ENCODE measurements around the gene ABI3BP.

- TF ChIP-seq CTCF (conservative IDR thresholded peaks at IDR 0.05; ENCODE audit: low read depth in 2 of 2) (no peak), POLR2AphosphoS5 (IDR thresholded peaks at IDR 0.05; ENCODE audit: low read depth) (no peak), CREB1 (CRISPR knock-in tag; IDR thresholded peaks at IDR 0.05; ENCODE audit: low read depth) (no peak), EZH2 (IDR thresholded peaks at IDR 0.05; ENCODE audit: low read depth, unreplicated experiment) (no peak), JUNB (IDR thresholded peaks at IDR 0.05; ENCODE audit: unreplicated experiment) (no peak), EZH2phosphoT487 (IDR thresholded peaks at IDR 0.05; ENCODE audit: unreplicated experiment) (no peak), ETS1 (IDR thresholded peaks at IDR 0.05) (no peak), ZNF331 (CRISPR knock-in tag; IDR thresholded peaks at IDR 0.05; ENCODE audit: low read depth) (no peak), ZNF114 (CRISPR knock-in tag; IDR thresholded peaks at IDR 0.05) (no peak), NANOG (IDR thresholded peaks at IDR 0.05; ENCODE audit: borderline replicate concordance) (no peak), STAT1 (IDR thresholded peaks at IDR 0.05; ENCODE audit: unreplicated experiment) (no peak)
- TF ChIP-seq, protein P1, sequence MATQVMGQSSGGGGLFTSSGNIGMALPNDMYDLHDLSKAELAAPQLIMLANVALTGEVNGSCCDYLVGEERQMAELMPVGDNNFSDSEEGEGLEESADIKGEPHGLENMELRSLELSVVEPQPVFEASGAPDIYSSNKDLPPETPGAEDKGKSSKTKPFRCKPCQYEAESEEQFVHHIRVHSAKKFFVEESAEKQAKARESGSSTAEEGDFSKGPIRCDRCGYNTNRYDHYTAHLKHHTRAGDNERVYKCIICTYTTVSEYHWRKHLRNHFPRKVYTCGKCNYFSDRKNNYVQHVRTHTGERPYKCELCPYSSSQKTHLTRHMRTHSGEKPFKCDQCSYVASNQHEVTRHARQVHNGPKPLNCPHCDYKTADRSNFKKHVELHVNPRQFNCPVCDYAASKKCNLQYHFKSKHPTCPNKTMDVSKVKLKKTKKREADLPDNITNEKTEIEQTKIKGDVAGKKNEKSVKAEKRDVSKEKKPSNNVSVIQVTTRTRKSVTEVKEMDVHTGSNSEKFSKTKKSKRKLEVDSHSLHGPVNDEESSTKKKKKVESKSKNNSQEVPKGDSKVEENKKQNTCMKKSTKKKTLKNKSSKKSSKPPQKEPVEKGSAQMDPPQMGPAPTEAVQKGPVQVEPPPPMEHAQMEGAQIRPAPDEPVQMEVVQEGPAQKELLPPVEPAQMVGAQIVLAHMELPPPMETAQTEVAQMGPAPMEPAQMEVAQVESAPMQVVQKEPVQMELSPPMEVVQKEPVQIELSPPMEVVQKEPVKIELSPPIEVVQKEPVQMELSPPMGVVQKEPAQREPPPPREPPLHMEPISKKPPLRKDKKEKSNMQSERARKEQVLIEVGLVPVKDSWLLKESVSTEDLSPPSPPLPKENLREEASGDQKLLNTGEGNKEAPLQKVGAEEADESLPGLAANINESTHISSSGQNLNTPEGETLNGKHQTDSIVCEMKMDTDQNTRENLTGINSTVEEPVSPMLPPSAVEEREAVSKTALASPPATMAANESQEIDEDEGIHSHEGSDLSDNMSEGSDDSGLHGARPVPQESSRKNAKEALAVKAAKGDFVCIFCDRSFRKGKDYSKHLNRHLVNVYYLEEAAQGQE (IDR thresholded peaks at IDR 0.05; ENCODE audit: unreplicated experiment), result no peak
- TF ChIP-seq, protein P2, sequence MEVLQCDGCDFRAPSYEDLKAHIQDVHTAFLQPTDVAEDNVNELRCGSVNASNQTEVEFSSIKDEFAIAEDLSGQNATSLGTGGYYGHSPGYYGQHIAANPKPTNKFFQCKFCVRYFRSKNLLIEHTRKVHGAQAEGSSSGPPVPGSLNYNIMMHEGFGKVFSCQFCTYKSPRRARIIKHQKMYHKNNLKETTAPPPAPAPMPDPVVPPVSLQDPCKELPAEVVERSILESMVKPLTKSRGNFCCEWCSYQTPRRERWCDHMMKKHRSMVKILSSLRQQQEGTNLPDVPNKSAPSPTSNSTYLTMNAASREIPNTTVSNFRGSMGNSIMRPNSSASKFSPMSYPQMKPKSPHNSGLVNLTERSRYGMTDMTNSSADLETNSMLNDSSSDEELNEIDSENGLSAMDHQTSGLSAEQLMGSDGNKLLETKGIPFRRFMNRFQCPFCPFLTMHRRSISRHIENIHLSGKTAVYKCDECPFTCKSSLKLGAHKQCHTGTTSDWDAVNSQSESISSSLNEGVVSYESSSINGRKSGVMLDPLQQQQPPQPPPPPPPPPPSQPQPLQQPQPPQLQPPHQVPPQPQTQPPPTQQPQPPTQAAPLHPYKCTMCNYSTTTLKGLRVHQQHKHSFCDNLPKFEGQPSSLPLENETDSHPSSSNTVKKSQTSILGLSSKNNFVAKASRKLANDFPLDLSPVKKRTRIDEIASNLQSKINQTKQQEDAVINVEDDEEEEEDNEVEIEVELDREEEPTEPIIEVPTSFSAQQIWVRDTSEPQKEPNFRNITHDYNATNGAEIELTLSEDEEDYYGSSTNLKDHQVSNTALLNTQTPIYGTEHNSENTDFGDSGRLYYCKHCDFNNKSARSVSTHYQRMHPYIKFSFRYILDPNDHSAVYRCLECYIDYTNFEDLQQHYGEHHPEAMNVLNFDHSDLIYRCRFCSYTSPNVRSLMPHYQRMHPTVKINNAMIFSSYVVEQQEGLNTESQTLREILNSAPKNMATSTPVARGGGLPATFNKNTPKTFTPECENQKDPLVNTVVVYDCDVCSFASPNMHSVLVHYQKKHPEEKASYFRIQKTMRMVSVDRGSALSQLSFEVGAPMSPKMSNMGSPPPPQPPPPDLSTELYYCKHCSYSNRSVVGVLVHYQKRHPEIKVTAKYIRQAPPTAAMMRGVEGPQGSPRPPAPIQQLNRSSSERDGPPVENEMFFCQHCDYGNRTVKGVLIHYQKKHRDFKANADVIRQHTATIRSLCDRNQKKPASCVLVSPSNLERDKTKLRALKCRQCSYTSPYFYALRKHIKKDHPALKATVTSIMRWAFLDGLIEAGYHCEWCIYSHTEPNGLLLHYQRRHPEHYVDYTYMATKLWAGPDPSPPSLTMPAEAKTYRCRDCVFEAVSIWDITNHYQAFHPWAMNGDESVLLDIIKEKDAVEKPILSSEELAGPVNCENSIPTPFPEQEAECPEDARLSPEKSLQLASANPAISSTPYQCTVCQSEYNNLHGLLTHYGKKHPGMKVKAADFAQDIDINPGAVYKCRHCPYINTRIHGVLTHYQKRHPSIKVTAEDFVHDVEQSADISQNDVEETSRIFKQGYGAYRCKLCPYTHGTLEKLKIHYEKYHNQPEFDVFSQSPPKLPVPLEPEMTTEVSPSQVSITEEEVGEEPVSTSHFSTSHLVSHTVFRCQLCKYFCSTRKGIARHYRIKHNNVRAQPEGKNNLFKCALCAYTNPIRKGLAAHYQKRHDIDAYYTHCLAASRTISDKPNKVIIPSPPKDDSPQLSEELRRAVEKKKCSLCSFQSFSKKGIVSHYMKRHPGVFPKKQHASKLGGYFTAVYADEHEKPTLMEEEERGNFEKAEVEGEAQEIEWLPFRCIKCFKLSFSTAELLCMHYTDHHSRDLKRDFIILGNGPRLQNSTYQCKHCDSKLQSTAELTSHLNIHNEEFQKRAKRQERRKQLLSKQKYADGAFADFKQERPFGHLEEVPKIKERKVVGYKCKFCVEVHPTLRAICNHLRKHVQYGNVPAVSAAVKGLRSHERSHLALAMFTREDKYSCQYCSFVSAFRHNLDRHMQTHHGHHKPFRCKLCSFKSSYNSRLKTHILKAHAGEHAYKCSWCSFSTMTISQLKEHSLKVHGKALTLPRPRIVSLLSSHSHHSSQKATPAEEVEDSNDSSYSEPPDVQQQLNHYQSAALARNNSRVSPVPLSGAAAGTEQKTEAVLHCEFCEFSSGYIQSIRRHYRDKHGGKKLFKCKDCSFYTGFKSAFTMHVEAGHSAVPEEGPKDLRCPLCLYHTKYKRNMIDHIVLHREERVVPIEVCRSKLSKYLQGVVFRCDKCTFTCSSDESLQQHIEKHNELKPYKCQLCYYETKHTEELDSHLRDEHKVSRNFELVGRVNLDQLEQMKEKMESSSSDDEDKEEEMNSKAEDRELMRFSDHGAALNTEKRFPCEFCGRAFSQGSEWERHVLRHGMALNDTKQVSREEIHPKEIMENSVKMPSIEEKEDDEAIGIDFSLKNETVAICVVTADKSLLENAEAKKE (CRISPR knock-in tag; IDR thresholded peaks at IDR 0.05), result no peak
Measured at GRCh38 chr3:100850701-100851100, 142.5 kb downstream of the ABI3BP start.

Data from GM23338 (cell line).